HEK293 (cell line): ENCODE data around the gene KCNQ1.
A peak's percentile ranks its signal among the peaks of the same experiment; 100 is the strongest.

Experiments
- CTCF ChIA-PET: fragments of 350-600 bp; formaldehyde crosslinking; extraction: SDS; loops from one replicate; lab custom pipeline; 2021; ENCODE audit warnings: antibody characterized with exemption; lab: Yijun Ruan, JAX
- POLR2A ChIA-PET: fragments of 300-600 bp; formaldehyde crosslinking; extraction: SDS; loops from one replicate; lab custom pipeline; 2020; ENCODE audit warnings: antibody characterized with exemption, inconsistent platforms; lab: Yijun Ruan, JAX
- H3K27ac ChIP-seq: fragments of 200-500 bp; sonication (Bioruptor generic); 2 replicates; pipeline ENCODE4 v1.5.1; 2014; ENCODE audit warnings: low read depth, low read length, control low read depth, inconsistent platforms; ENCODE audit errors: extremely low read depth
- H3K36me3 ChIP-seq, 2 experiments: fragments of 200-500 bp in 1 of 2; sonication (Bioruptor generic) in 1 of 2; 1 replicate in 1 of 2; 2 replicates in 1 of 2; pipeline ENCODE4 v1.5.1; 2014 to 2017; ENCODE audit warnings: inconsistent platforms in 2 of 2, low read length in 2 of 2; ENCODE audit not compliant: control insufficient read depth in 2 of 2, insufficient read depth in 1 of 2
- H3K4me1 ChIP-seq: fragments of 200-500 bp; sonication (Bioruptor generic); 2 replicates; pipeline ENCODE4 v1.5.1; 2014; ENCODE audit warnings: mild to moderate bottlenecking, low read length, inconsistent platforms; ENCODE audit not compliant: control insufficient read depth, insufficient read depth
- H3K4me3 ChIP-seq: 2 replicates; pipeline ENCODE4 v1.5.1; 2011; ENCODE audit warnings: low read depth, mild to moderate bottlenecking, control low read depth, low read length, moderate library complexity
- H3K9me3 ChIP-seq: fragments of 200-500 bp; sonication (Bioruptor generic); 2 replicates; pipeline ENCODE4 v1.5.1; 2014; ENCODE audit warnings: low read depth, low read length, inconsistent platforms; ENCODE audit not compliant: control insufficient read depth, insufficient read depth
- OSR2 ChIP-seq: fragments of 450-650 bp; formaldehyde crosslinking; IDR thresholded peaks from 2 replicates; pipeline ENCODE4 v1.5.1; 2016; ENCODE audit warnings: missing biosample characterization, missing genetic modification characterization
- TRIM28 ChIP-seq: IDR thresholded peaks from 2 replicates; pipeline ENCODE4 v1.6.1; 2011; ENCODE audit warnings: low read length, control low read depth, borderline replicate concordance
- ZFHX2 ChIP-seq: fragments of 450-650 bp; formaldehyde crosslinking; conservative IDR thresholded peaks from 2 replicates; pipeline ENCODE4 v1.5.1; 2016; ENCODE audit warnings: missing biosample characterization, missing genetic modification characterization
- ZNF18 ChIP-seq: fragments of 450-650 bp; formaldehyde crosslinking; IDR thresholded peaks from 2 replicates; pipeline ENCODE4 v1.5.1; 2016; ENCODE audit warnings: missing biosample characterization, missing genetic modification characterization
- ZNF184 ChIP-seq: fragments of 450-650 bp; IDR thresholded peaks from 2 replicates; pipeline ENCODE4 v1.5.1; 2018; ENCODE audit warnings: missing biosample characterization, mild to moderate bottlenecking, missing genetic modification characterization
- ZNF280D ChIP-seq: fragments of 450-650 bp; formaldehyde crosslinking; IDR thresholded peaks from 2 replicates; pipeline ENCODE4 v1.5.1; 2016; ENCODE audit warnings: missing biosample characterization, missing genetic modification characterization
- ZNF366 ChIP-seq: fragments of 450-650 bp; formaldehyde crosslinking; conservative IDR thresholded peaks from 2 replicates; pipeline ENCODE4 v1.5.1; 2016; ENCODE audit warnings: missing biosample characterization, missing genetic modification characterization
- ZNF423 ChIP-seq: fragments of 450-650 bp; formaldehyde crosslinking; IDR thresholded peaks from 2 replicates; pipeline ENCODE4 v1.5.1; 2016; ENCODE audit warnings: missing biosample characterization, missing genetic modification characterization
- ZNF501 ChIP-seq: fragments of 450-650 bp; formaldehyde crosslinking; IDR thresholded peaks from 2 replicates; pipeline ENCODE4 v1.5.1; 2016; ENCODE audit warnings: missing biosample characterization, missing genetic modification characterization
- ZNF514 ChIP-seq: fragments of 450-650 bp; formaldehyde crosslinking; IDR thresholded peaks from 2 replicates; pipeline ENCODE4 v1.5.1; 2016; ENCODE audit warnings: missing biosample characterization, missing genetic modification characterization
- ZNF580 ChIP-seq: fragments of 450-650 bp; formaldehyde crosslinking; IDR thresholded peaks from 2 replicates; pipeline ENCODE4 v1.5.1; 2016; ENCODE audit warnings: missing biosample characterization, missing genetic modification characterization
- ZSCAN30 ChIP-seq: fragments of 450-650 bp; IDR thresholded peaks from 2 replicates; pipeline ENCODE4 v1.5.1; 2018; ENCODE audit warnings: missing biosample characterization, mild to moderate bottlenecking, missing genetic modification characterization, moderate library complexity
- ZSCAN4 ChIP-seq: fragments of 450-650 bp; formaldehyde crosslinking; IDR thresholded peaks from 2 replicates; pipeline ENCODE4 v1.5.1; 2017; ENCODE audit warnings: missing biosample characterization, missing genetic modification characterization
- TF ChIP-seq, protein P1 (sequence below): fragments of 450-650 bp; formaldehyde crosslinking; conservative IDR thresholded peaks from 2 replicates; pipeline ENCODE4 v1.5.1; 2016; ENCODE audit warnings: low read depth, missing biosample characterization, missing genetic modification characterization

KCNQ1 gene

DNA sequence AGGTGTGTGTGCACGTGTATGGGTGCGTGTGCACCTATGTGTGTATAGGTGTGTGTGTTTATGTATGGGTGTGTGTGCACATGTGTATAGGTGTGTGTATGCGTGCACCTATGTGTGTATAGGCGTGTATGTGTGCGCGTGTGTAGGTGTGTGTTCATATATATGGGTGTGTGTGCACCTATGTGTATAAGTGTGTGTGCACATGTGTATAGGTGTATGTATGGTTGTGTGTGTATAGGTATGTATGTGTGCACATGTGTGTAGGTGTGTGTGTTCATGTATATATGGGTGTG, 26.9 kb downstream of the KCNQ1 start:
- no peak for TF ChIP-seq ZNF366 (tag by site-specific recombination)
- no peak for TF ChIP-seq ZNF423 (tag by site-specific recombination)
- TF ChIP-seq ZSCAN4 (tag by site-specific recombination) = peak; percentile 57; the same call in 1 of the 2 replicates
- TF ChIP-seq ZNF280D (tag by site-specific recombination) = no peak
- TF ChIP-seq ZSCAN30 = no peak
- Histone ChIP-seq H3K36me3 (no peaks in the 10 kb centered on the region), H3K4me1 (no peaks in the 10 kb centered on the region), H3K4me3 (no peak overlapping the region), H3K9me3 (no peaks in the 10 kb centered on the region), H3K27ac (no peak overlapping the region)
- POLR2A ChIA-PET = no interaction called here
- CTCF ChIA-PET = no interaction called here

GRCh38 chr11:2472428-2473186, 27.8 kb downstream of the KCNQ1 start:
- ChIA-PET CTCF (no interaction called here), POLR2A (no interaction called here)
- TF ChIP-seq ZNF366 (tag by site-specific recombination) (no peak), ZFHX2 (tag by site-specific recombination) (no peak), TRIM28 (no peak), ZNF514 (tag by site-specific recombination) (no peak), ZNF580 (tag by site-specific recombination) (no peak), ZNF184 (tag by site-specific recombination) (no peak), OSR2 (tag by site-specific recombination) (no peak), ZNF18 (tag by site-specific recombination) (no peak), ZNF501 (tag by site-specific recombination) (no peak), ZSCAN4 (tag by site-specific recombination) (no peak)
- TF ChIP-seq, protein P1, sequence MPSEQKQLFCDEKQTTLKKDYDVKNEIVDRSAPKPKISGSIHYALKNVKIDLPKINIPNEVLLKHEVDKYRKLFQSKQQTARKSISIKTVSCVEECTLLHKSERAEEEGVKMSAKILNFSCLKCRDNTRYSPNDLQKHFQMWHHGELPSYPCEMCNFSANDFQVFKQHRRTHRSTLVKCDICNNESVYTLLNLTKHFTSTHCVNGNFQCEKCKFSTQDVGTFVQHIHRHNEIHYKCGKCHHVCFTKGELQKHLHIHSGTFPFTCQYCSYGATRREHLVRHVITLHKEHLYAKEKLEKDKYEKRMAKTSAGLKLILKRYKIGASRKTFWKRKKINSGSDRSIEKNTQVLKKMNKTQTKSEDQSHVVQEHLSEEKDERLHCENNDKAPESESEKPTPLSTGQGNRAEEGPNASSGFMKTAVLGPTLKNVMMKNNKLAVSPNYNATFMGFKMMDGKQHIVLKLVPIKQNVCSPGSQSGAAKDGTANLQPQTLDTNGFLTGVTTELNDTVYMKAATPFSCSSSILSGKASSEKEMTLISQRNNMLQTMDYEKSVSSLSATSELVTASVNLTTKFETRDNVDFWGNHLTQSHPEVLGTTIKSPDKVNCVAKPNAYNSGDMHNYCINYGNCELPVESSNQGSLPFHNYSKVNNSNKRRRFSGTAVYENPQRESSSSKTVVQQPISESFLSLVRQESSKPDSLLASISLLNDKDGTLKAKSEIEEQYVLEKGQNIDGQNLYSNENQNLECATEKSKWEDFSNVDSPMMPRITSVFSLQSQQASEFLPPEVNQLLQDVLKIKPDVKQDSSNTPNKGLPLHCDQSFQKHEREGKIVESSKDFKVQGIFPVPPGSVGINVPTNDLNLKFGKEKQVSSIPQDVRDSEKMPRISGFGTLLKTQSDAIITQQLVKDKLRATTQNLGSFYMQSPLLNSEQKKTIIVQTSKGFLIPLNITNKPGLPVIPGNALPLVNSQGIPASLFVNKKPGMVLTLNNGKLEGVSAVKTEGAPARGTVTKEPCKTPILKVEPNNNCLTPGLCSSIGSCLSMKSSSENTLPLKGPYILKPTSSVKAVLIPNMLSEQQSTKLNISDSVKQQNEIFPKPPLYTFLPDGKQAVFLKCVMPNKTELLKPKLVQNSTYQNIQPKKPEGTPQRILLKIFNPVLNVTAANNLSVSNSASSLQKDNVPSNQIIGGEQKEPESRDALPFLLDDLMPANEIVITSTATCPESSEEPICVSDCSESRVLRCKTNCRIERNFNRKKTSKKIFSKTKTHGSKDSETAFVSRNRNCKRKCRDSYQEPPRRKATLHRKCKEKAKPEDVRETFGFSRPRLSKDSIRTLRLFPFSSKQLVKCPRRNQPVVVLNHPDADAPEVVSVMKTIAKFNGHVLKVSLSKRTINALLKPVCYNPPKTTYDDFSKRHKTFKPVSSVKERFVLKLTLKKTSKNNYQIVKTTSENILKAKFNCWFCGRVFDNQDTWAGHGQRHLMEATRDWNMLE (tag by site-specific recombination) = no peak
- Histone ChIP-seq H3K4me3 (no peak overlapping the region), H3K9me3 (no peaks in the 10 kb centered on the region), H3K27ac (no peak overlapping the region), H3K36me3 (no peaks in the 10 kb centered on the region), H3K4me1 (no peaks in the 10 kb centered on the region)
